Neural cell (in vitro differentiated cells): Measurements from ENCODE around the gene RCC2. TPM values are rescaled to one million over a fixed set of nuclear protein-coding genes. Genes with fewer than 3 reads are reported as not detected.

Experiments
- H2AFZ ChIP-seq: fragments of 200-600, 300-800 bp; sonication (generic), shearing (Covaris generic); 2 replicates; pipeline ENCODE4 v1.6.0; 2014; ENCODE audit warnings: low read depth, mild to moderate bottlenecking, antibody characterized with exemption, low read length, moderate library complexity
- H3F3A ChIP-seq: fragments of 200-600 bp; shearing (Covaris generic); 2 replicates; pipeline ENCODE4 v1.6.1; 2016; ENCODE audit warnings: mild to moderate bottlenecking, moderate library complexity, mixed read lengths, antibody characterized with exemption, low read length; ENCODE audit not compliant: insufficient read depth, poor library complexity, severe bottlenecking
- H3K27ac ChIP-seq: fragments of 200-600, 300-800 bp; sonication (generic), shearing (Covaris generic); 2 replicates; pipeline ENCODE4 v1.5.1; 2014; ENCODE audit warnings: mild to moderate bottlenecking, low read length, moderate library complexity
- H3K27me3 ChIP-seq: fragments of 300-800, 200-600 bp; sonication (generic), shearing (Covaris generic); 2 replicates; pipeline ENCODE4 v1.6.0; 2014; ENCODE audit warnings: mild to moderate bottlenecking, low read depth, low read length, moderate library complexity; ENCODE audit not compliant: insufficient read depth
- H3K36me3 ChIP-seq: fragments of 300-800, 200-600 bp; sonication (generic), shearing (Covaris generic); 2 replicates; pipeline ENCODE4 v1.5.1; 2014; ENCODE audit warnings: mild to moderate bottlenecking, antibody characterized with exemption, low read length, moderate library complexity; ENCODE audit not compliant: insufficient read depth
- H3K4me2 ChIP-seq: fragments of 300-800, 200-600 bp; sonication (generic), shearing (Covaris generic); 2 replicates; pipeline ENCODE4 v1.6.0; 2014; ENCODE audit warnings: mild to moderate bottlenecking, low read length
- H3K4me3 ChIP-seq: fragments of 300-800, 200-600 bp; sonication (generic), shearing (Covaris generic); 2 replicates; pipeline ENCODE4 v1.5.1; 2014; ENCODE audit warnings: mild to moderate bottlenecking, low read length, moderate library complexity
- H3K79me2 ChIP-seq: fragments of 200-600 bp; shearing (Covaris generic); replicated peaks from 2 replicates; pipeline ENCODE4 v1.6.0; 2014; ENCODE audit warnings: mild to moderate bottlenecking, low read length, moderate library complexity; ENCODE audit not compliant: insufficient read depth
- H3K9ac ChIP-seq: fragments of 300-800, 200-600 bp; sonication (generic), shearing (Covaris generic); 2 replicates; pipeline ENCODE4 v1.6.1; 2016; ENCODE audit warnings: mild to moderate bottlenecking, low read length, mixed read lengths
- H3K9me2 ChIP-seq: fragments of 200-600 bp; shearing (Covaris generic); 2 replicates; pipeline ENCODE4 v1.6.1; 2016; ENCODE audit warnings: mild to moderate bottlenecking, low read length, mixed read lengths; ENCODE audit not compliant: insufficient read depth
- H3K9me3 ChIP-seq: fragments of 200-600, 300-800 bp; sonication (generic), shearing (Covaris generic); 2 replicates; pipeline ENCODE4 v1.6.1; 2016; ENCODE audit warnings: mild to moderate bottlenecking, mixed run types, low read length, moderate library complexity, mixed read lengths
- H4K20me1 ChIP-seq: fragments of 200-600 bp; shearing (Covaris generic); 2 replicates; pipeline ENCODE4 v1.6.1; 2016; ENCODE audit warnings: mild to moderate bottlenecking, mixed run types; ENCODE audit not compliant: insufficient read depth
- CTCF ChIP-seq: fragments of 450-650 bp; IDR thresholded peaks from 2 replicates; pipeline ENCODE4 v1.5.1; 2014; ENCODE audit warnings: antibody characterized with exemption, mild to moderate bottlenecking, moderate library complexity; ENCODE audit not compliant: poor library complexity, severe bottlenecking
- EP300 ChIP-seq: fragments of 450-650 bp; conservative IDR thresholded peaks from 2 replicates; pipeline ENCODE4 v1.6.1; 2014; ENCODE audit warnings: antibody characterized with exemption, mild to moderate bottlenecking, moderate library complexity; ENCODE audit not compliant: poor library complexity, severe bottlenecking
- EZH2 ChIP-seq: fragments of 200-600, 300-800 bp; shearing (Covaris generic), sonication (generic); IDR thresholded peaks from 2 replicates; pipeline ENCODE4 v1.6.1; 2014; ENCODE audit warnings: antibody characterized with exemption, low read length, borderline replicate concordance, mild to moderate bottlenecking; ENCODE audit not compliant: insufficient read depth, poor library complexity, severe bottlenecking
- MXI1 ChIP-seq: fragments of 450-650 bp; conservative IDR thresholded peaks from 2 replicates; pipeline ENCODE4 v1.6.1; 2014; ENCODE audit warnings: antibody characterized with exemption, mild to moderate bottlenecking; ENCODE audit not compliant: poor library complexity, severe bottlenecking
- POLR2AphosphoS5 ChIP-seq: IDR thresholded peaks from 2 replicates; pipeline ENCODE4 v1.6.1; 2012
- RAD21 ChIP-seq: fragments of 450-650 bp; conservative IDR thresholded peaks from 2 replicates; pipeline ENCODE4 v1.6.1; 2014; ENCODE audit warnings: antibody characterized with exemption, mild to moderate bottlenecking, moderate library complexity
- REST ChIP-seq: IDR thresholded peaks from 2 replicates; pipeline ENCODE4 v1.6.1; 2012; ENCODE audit warnings: borderline replicate concordance
- SMC3 ChIP-seq: fragments of 450-650 bp; conservative IDR thresholded peaks from 2 replicates; pipeline ENCODE4 v1.6.1; 2014; ENCODE audit warnings: antibody characterized with exemption, mild to moderate bottlenecking, moderate library complexity; ENCODE audit not compliant: poor library complexity
- TAF1 ChIP-seq: IDR thresholded peaks from 2 replicates; pipeline ENCODE4 v1.6.1; 2012; ENCODE audit warnings: low read depth
- polyA plus RNA-seq: library from polyadenylated mRNA; depleted of rRNA; stranded (reverse); fragments of >200 nt; gene quantifications from 2 replicates; pipeline ENCODE4 v1.2.3, GENCODE V29; 2014

RCC2 gene
- polyA plus RNA-seq, 1 donor from 2014 or later = 34.4 TPM

- Histone ChIP-seq H3K27me3 (no peaks in the 10 kb centered on the region), H3K79me2 (no peaks in the 10 kb centered on the region), H3K27ac (no peak overlapping the region), H3K9me3 (no peaks in the 10 kb centered on the region), H3K9me2 (no peaks in the 10 kb centered on the region), H2AFZ (no peak overlapping the region), H3K36me3 (no peaks in the 10 kb centered on the region), H3K4me3 (no peak overlapping the region), H3K9ac (no peak overlapping the region), H3F3A (no peaks in the 10 kb centered on the region), H4K20me1 (no peaks in the 10 kb centered on the region), H3K4me2 (no peak overlapping the region)
- TF ChIP-seq EP300 (no peak), MXI1 (no peak), RAD21 (no peak), POLR2AphosphoS5 (no peak), CTCF (no peak), EZH2 (no peak), SMC3 (no peak), TAF1 (no peak), REST (no peak)
These were observed 46.2 kb downstream of the RCC2 start for GRCh38 chr1:17393230-17393629.

- Histone ChIP-seq H3K4me3 (no peak overlapping the region), H3K9me3 (no peaks in the 10 kb centered on the region), H3K9me2 (no peaks in the 10 kb centered on the region), H3K27me3 (no peaks in the 10 kb centered on the region), H3F3A (no peaks in the 10 kb centered on the region), H3K4me2 (no peak overlapping the region), H4K20me1 (no peaks in the 10 kb centered on the region), H3K36me3 (no peaks in the 10 kb centered on the region), H3K79me2 (no peaks in the 10 kb centered on the region), H3K9ac (no peak overlapping the region), H3K27ac (no peak overlapping the region), H2AFZ (no peak overlapping the region)
- TF ChIP-seq TAF1 (no peak), CTCF (no peak), SMC3 (no peak), EP300 (no peak), POLR2AphosphoS5 (no peak), EZH2 (no peak), RAD21 (no peak), REST (no peak)
These were observed 47.2 kb downstream of the RCC2 start for GRCh38 chr1:17392199-17392740.
